HG02571 (cell line): ENCODE measurements around the gene AKAP14.
A peak's percentile ranks its signal among the peaks of the same experiment; 100 is the strongest.
"Not testable (repeated sequence)": the region's sequence is repeated elsewhere in the genome, so short reads cannot be mapped to it uniquely, and the experiment has no call there.

Source experiments
- ATAC-seq: cut with Tn5 transposase; IDR thresholded peaks from one replicate; pipeline ENCODE4 v1.9.1; 2021; ENCODE audit warnings: mild to moderate bottlenecking, moderate library complexity; ENCODE audit not compliant: unreplicated experiment

AKAP14 gene

GRCh38 chrX:119895843-119896326, at the start of gene AKAP14:
AKAP14 (plus strand) TSS chrX:119895893; CDS start chrX:119903224, 7,331 bp downstream.
- no peak for ATAC-seq

DNA sequence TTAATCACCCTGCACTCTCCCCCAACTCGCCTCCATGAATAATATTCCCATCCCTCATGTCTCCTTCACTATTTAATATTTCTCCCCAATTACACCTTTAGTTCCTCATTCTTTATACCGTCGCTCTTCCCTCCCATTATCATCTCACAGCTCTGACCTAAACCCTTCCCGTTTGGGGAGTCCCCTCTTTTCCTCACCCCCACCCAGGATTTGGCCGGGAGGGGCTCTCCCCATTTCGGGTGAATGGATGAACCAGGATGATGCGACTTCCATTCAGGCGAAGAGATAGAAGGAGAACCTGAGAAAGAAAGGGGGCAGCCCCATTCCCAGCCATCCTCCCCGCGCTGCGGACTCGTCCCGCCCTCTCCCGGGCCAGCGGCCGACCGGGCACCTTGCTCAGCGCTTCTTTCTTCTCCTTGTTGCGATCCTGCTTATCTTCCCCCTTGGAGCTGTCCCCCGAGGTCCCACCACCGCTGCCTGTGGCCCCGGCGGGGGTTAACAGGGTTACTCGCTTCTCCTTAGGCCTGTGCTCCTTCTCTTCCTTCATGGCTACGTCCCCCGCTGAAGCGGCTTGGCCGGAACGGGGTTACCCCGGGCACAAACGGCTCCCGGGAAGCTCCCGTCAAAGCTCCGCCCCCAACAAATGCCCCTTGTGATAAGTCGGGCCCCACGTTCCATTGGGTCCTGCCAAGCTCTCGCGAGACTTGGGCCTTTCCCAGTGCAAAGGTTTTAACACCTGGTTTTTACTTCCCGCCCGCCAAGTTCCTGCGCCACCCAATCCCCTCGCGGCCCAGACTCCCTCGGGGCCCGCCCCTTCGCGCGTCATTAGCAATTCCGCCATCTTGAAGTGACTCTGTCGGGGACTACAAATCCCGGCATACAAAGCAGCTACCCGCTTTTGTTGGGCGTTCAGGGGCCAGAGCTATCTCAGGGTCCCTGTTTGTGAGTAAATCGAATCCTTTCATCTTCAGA, 43.0 kb upstream of the AKAP14 start, which contains the start of gene UPF3B:
TSS of gene UPF3B (minus strand) at position 582 of the 972 bp plus-strand sequence. CDS start at position 547, 35 bp downstream.
- peak; percentile 93 for ATAC-seq

DNA sequence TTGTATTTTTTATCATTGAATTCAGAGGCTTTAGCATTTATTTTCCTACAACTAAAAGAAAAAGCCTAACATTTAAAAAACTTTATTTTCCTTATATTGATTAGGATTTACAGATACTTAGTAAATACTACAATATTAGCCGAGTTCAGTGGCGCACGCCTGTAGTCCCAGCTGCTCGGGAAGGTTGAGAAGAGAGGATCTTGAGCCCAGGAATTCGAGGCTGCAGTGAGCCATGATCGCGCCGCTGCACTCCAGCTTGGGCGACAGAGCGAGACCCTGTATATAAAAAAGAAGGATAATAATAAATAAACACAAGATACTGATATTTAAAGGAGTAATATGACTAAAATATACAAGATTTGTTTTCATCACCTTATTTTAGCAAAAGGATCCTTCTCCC, 42.2 kb upstream of the AKAP14 start:
- ATAC-seq = no peak

DNA sequence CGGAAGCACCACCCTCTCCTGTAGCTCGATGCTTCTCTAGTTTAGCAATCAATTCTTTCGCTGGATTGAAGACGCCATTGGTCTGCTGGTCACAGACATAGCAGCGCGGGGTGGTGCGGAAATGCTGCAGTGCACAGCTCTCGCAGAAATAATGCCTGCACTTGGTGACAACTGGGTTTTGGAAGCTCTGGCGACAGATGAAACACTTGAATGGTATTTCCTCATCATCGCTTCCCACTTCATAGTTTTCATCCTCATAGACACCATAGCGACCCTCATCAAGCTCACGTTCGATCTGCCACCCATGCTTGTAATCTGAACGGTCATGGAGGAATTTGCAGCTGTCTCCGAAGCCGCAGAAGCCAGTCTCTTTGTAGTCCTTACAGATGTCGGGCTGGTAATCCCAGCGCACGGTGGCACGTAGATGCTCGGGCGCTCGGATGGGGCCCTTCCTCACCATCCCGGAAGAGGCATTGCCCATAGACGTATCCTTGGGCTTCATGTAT, 25.0 kb upstream of the AKAP14 start:
- peak; percentile 9 for ATAC-seq

DNA sequence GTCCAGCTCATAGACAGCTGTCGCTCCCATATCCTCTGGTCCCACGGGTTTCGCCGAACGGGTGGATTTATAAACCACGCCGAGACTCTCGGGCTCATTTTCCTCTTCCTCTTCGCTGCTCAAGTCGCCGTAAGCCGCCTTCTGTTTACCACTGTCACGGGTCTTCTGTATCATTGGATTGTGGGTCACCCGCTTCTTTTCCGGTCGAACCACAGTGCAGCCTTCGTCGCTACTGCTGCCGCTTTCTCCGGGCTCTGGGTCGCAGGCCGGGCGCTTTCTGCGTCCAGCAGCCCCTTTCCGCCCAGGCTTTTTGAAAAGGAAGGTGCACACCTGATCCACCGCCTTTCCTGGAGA, 24.5 kb upstream of the AKAP14 start:
- ATAC-seq = peak; percentile 16

GRCh38 chrX:119871599-119872395, 23.9 kb upstream of the AKAP14 start, which contains the start of the genes NDUFA1 and RNF113A:
NDUFA1 (plus strand) TSS chrX:119871832; CDS start chrX:119871912, 80 bp downstream.
RNF113A (minus strand) TSS chrX:119871733; CDS start chrX:119871613, 120 bp downstream.
- peak; percentile 90 for ATAC-seq

GRCh38 chrX:119878740-119879139, 17.0 kb upstream of the AKAP14 start:
- ATAC-seq = no peak

GRCh38 chrX:119880076-119880475, 15.6 kb upstream of the AKAP14 start:
- ATAC-seq = no peak

GRCh38 chrX:119880552-119881437, 14.9 kb upstream of the AKAP14 start:
- peak; percentile 77 for ATAC-seq

DNA sequence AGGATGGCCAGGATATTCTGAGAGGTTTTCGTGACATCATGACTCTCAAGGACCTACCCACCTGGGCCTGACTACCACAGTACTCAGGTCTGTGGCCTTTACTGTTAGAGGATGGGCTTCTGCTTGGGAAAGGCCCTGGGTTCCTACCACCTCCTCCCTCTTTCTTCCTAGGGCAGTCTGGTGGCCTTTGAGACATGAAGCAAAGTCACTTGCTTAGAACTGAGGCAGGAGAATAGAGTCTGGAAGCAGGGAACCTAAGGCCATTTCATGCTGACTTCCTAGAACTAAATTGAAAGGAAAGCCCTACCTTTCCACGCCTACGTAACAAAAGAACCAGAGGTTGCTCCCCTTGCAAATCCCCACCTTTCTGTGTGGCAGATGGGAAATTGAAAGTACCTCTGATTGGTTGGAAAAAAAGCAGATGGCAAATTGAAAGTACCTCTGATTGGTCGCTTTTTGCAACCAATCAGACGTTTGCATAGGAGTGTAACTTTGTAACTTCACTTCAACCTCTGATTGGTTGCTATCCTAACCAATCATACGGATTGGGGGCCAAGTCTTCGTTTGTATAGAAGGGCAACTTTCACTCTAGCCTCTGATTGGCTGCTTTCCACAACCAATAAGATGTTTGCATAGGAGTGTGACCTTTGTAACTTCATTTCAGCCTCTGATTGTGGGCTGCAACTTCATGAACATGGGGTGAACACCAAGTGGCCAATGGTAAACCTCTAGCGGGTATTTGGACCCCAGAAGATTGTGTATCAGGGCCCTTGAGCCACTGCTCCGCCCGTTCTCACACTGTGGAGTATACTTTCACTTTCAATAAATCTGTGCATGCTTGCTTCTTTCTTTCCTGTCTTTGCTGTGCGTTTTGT, 9.9 kb upstream of the AKAP14 start:
- no peak for ATAC-seq

DNA sequence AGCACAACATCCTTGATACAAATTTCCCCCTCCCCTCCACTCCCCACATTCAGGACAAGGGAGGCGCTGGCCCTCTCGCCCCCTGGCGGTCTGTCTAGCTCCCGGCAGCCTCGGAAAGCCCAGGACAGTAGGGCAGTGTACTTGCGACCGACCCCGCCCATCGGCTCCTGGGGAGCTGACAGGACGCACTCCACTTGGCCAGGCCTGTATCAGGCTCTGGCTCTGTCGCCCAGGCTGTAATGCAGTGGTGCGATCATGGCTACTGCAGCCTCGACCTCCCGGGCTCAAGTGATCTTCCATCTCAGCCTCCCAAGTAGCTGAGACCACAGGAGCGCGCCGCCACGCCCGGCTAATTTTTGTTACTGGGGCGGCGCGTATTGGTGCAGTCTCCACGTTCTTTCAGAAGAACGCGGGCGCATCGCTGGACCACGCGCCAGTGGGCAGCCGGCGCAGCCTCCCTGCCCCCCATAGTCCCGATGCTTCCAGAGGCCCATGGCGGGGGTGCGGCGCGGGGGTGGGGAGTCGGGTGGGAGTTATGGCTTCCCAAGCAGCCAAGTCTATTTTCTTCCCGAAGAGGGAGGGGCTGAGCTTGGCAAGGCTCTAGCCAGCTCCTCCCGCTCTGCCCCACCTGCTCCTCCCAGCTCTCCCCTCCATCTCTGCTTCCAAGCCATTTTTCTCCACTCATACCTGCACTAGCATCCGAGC, 7.8 kb upstream of the AKAP14 start:
- no peak for ATAC-seq

DNA sequence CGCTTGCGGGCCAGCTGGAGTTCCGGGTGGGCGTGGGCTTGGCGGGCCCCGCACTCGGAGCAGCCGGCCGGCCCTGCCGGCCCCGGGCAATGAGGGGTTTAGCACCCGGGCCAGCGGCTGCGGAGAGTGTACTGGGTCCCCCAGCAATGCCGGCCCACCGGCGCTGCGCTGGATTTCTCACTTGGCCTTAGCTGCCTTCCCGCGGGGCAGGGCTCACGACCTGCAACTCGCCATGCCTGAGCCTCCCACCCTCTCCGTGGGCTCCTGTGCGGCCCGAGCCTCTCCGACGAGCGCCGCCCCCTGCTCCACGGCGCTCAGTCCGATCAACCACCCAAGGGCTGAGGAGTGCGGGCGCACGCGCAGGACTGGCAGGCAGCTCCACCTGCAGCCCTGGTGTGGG, 5.1 kb upstream of the AKAP14 start:
- ATAC-seq = not testable (repeated sequence)

DNA sequence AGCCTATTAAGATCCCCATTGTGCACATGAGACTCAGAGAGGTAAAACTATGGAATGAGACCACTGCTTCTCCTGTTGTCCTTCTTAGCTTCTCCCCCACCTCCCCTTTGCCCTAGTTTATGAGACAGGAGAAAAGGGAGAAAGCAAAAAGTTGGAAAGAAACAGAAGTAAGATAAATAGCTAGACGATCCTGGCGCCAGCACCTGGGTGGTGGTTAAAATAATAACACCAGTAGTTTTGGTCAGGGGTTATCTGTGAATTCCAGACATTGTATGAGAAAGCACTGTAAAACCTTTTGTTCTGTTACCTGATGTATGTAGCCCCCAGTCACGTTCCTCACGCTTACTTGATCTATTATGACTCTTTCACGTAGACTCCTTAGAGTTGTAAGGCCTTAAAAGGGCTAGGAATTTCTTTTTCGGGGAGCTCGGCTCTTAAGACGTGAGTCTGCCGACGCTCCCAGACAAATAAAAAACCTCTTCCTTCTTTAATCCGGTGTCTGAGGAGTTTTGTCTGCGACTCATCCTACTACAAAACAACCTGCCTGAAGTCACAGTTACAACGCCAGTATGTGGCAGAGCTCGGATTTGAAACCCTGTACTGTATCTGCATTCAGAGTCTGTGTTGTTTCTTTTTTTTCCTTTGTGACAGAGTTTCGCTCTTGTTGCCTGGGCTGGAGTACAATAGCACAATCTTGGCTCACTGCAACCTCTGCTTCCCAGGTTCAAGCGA, 3.6 kb upstream of the AKAP14 start:
- ATAC-seq = not testable (repeated sequence)

DNA sequence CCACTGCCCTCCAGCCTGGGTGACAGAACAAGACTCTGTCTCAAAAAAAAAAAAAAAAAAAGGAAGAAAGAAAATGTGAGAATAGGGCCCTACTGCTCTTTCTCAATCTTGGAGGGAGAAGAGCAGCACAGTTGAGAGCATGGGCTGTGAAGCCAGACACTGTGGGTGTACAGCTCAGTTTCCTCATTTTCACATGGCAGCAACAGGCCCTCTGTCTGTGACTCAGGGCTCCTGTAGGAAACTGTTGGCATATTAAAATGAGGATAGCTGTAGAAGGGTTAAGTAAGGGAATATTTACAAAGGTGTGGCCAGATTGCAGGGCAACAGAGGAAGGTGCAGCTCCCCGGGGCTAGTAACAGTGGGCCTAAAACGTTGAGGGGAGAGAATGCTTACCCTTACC, 3.4 kb downstream of the AKAP14 start:
- no peak for ATAC-seq

DNA sequence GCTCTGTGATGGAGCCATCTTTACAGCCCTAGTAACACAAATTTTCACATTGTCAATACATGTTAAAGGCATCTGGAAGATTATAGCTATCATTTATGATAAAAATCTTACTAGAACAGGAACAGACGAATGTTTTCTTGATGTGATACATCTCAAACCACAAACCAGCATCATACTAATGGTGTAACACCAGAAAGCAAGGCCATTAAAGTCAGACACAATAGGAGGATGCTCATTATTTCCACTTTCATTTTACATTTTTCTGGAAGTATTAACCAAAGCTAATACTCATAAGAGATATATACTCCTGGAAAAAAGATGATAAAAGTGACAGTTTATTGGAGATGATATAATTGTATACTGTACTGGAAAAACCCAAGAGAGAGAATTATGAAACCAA, 5.3 kb downstream of the AKAP14 start:
- no peak for ATAC-seq

GRCh38 chrX:119916310-119916709, 20.6 kb downstream of the AKAP14 start:
- no peak for ATAC-seq

- ATAC-seq = no peak
These were observed 22.2 kb downstream of the AKAP14 start for GRCh38 chrX:119917877-119918276.
